ENCODE data around the gene LCN15. TPM values are rescaled to one million over a fixed set of nuclear protein-coding genes. Genes with fewer than 3 reads are reported as not detected.
A peak's percentile ranks its signal among the peaks of the same experiment; 100 is the strongest.

LCN15 gene
- total and polyA plus RNA-seq, 2 experiments from 2014 or later: 0.76 to 0.90 TPM

DNA sequence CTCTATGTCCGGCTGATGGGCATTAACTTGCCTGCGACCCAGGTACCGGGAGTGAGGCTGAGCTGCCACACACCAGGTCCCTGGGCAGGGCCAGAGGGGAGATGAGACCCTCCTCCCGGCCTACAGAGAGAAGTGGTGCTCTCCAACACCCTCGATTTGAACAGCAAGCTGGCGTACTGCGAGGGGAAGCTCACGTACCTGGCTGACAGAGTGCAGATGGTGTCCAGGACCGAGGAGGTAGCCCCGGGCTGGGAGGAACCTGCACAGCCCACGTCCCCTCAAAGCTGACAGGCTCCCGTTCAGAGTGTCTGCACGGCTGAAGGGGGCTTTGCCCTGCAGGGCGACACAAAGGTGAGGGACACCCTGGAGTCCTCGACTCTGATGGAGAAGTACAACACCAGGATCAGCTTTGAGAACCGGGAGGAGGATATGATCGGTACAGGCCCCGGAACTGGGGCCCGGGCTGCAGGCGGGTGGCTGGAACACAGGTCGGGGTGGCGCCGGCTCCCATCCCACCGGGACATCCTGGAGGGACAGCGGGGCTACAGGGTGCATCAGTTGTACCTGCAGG lies 42.4 kb upstream of the LCN15 start (continued):
- TF ChIP-seq, protein P1, sequence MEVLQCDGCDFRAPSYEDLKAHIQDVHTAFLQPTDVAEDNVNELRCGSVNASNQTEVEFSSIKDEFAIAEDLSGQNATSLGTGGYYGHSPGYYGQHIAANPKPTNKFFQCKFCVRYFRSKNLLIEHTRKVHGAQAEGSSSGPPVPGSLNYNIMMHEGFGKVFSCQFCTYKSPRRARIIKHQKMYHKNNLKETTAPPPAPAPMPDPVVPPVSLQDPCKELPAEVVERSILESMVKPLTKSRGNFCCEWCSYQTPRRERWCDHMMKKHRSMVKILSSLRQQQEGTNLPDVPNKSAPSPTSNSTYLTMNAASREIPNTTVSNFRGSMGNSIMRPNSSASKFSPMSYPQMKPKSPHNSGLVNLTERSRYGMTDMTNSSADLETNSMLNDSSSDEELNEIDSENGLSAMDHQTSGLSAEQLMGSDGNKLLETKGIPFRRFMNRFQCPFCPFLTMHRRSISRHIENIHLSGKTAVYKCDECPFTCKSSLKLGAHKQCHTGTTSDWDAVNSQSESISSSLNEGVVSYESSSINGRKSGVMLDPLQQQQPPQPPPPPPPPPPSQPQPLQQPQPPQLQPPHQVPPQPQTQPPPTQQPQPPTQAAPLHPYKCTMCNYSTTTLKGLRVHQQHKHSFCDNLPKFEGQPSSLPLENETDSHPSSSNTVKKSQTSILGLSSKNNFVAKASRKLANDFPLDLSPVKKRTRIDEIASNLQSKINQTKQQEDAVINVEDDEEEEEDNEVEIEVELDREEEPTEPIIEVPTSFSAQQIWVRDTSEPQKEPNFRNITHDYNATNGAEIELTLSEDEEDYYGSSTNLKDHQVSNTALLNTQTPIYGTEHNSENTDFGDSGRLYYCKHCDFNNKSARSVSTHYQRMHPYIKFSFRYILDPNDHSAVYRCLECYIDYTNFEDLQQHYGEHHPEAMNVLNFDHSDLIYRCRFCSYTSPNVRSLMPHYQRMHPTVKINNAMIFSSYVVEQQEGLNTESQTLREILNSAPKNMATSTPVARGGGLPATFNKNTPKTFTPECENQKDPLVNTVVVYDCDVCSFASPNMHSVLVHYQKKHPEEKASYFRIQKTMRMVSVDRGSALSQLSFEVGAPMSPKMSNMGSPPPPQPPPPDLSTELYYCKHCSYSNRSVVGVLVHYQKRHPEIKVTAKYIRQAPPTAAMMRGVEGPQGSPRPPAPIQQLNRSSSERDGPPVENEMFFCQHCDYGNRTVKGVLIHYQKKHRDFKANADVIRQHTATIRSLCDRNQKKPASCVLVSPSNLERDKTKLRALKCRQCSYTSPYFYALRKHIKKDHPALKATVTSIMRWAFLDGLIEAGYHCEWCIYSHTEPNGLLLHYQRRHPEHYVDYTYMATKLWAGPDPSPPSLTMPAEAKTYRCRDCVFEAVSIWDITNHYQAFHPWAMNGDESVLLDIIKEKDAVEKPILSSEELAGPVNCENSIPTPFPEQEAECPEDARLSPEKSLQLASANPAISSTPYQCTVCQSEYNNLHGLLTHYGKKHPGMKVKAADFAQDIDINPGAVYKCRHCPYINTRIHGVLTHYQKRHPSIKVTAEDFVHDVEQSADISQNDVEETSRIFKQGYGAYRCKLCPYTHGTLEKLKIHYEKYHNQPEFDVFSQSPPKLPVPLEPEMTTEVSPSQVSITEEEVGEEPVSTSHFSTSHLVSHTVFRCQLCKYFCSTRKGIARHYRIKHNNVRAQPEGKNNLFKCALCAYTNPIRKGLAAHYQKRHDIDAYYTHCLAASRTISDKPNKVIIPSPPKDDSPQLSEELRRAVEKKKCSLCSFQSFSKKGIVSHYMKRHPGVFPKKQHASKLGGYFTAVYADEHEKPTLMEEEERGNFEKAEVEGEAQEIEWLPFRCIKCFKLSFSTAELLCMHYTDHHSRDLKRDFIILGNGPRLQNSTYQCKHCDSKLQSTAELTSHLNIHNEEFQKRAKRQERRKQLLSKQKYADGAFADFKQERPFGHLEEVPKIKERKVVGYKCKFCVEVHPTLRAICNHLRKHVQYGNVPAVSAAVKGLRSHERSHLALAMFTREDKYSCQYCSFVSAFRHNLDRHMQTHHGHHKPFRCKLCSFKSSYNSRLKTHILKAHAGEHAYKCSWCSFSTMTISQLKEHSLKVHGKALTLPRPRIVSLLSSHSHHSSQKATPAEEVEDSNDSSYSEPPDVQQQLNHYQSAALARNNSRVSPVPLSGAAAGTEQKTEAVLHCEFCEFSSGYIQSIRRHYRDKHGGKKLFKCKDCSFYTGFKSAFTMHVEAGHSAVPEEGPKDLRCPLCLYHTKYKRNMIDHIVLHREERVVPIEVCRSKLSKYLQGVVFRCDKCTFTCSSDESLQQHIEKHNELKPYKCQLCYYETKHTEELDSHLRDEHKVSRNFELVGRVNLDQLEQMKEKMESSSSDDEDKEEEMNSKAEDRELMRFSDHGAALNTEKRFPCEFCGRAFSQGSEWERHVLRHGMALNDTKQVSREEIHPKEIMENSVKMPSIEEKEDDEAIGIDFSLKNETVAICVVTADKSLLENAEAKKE (CRISPR knock-in tag; IDR thresholded peaks at IDR 0.05): no peak
- TF ChIP-seq, protein P2, sequence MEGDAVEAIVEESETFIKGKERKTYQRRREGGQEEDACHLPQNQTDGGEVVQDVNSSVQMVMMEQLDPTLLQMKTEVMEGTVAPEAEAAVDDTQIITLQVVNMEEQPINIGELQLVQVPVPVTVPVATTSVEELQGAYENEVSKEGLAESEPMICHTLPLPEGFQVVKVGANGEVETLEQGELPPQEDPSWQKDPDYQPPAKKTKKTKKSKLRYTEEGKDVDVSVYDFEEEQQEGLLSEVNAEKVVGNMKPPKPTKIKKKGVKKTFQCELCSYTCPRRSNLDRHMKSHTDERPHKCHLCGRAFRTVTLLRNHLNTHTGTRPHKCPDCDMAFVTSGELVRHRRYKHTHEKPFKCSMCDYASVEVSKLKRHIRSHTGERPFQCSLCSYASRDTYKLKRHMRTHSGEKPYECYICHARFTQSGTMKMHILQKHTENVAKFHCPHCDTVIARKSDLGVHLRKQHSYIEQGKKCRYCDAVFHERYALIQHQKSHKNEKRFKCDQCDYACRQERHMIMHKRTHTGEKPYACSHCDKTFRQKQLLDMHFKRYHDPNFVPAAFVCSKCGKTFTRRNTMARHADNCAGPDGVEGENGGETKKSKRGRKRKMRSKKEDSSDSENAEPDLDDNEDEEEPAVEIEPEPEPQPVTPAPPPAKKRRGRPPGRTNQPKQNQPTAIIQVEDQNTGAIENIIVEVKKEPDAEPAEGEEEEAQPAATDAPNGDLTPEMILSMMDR (conservative IDR thresholded peaks at IDR 0.05; ENCODE audit: low read depth in 2 of 2): no peak
- TF ChIP-seq EZH2phosphoT487 (IDR thresholded peaks at IDR 0.05; ENCODE audit: unreplicated experiment) (no peak), JUNB (IDR thresholded peaks at IDR 0.05; ENCODE audit: unreplicated experiment) (no peak)

DNA sequence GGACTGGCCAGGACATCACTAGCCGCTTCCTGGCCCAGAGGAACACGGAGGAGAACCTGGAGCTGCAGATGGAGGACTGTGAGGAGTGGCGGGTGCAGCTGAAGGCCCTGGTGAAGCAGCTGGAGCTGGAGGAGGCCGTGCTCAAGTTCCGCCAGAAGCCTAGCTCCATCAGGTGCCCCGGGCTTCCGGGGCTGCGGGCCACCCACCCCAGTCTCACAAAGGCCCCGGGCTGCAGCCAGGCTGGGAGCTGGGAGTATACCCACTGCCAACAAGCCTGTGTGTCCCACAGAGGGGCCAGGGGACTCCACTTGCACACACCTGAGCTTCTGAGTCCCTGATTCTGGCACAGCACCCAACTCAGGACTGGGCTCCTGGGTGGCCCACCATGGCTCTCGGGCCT lies 41.7 kb upstream of the LCN15 start:
- peaks cover 23% of the 10 kb centered on the region for H3K4me1 Mint-ChIP-seq
- DNase-seq (ENCODE audit: low spot score) (no peak), ATAC-seq (no peak)
- Histone ChIP-seq H3K79me2 (replicated peaks; ENCODE audit: insufficient read depth) (peaks cover 27% of the 10 kb centered on the region), H3K9me2 (ENCODE audit: insufficient read depth) (no peaks in the 10 kb centered on the region), H2AFZ (no peak overlapping the region), H3K36me3 (ENCODE audit: insufficient read depth) (no peaks in the 10 kb centered on the region), H3K27me3 (ENCODE audit: insufficient read depth) (no peaks in the 10 kb centered on the region), H3K4me2 (no peak overlapping the region), H3F3A (replicated peaks; ENCODE audit: low read depth) (0 out of 2 replicates have a peak, but pooled peaks cover 6% of the 10 kb centered on the region), H4K20me1 (replicated peaks; ENCODE audit: insufficient read depth) (peaks cover 20% of the 10 kb centered on the region), H3K27ac (ENCODE audit: low read depth) (no peak overlapping the region), H3K4me1 (ENCODE audit: insufficient read depth) (peaks cover 11% of the 10 kb centered on the region; the same call in 1 of the 2 replicates), H3K4me3 (no peak overlapping the region)
- no peak overlapping the region for H3K27ac Mint-ChIP-seq
- H3K9me3 Mint-ChIP-seq: no peaks in the 10 kb centered on the region; the same call in 2 of the 3 replicates
- peak overlapping the region; percentile 88 for H3K4me3 Mint-ChIP-seq
- H3K27me3 Mint-ChIP-seq (ENCODE audit: insufficient read depth, low read depth, poor library complexity): peaks cover 31% of the 10 kb centered on the region
- H3K36me3 Mint-ChIP-seq (ENCODE audit: low read depth): peaks cover 24% of the 10 kb centered on the region
- TF ChIP-seq NANOG (IDR thresholded peaks at IDR 0.05; ENCODE audit: borderline replicate concordance) (no peak), ZNF114 (CRISPR knock-in tag; IDR thresholded peaks at IDR 0.05) (no peak), STAT1 (IDR thresholded peaks at IDR 0.05; ENCODE audit: unreplicated experiment) (no peak)
- TF ChIP-seq, protein P2 (conservative IDR thresholded peaks at IDR 0.05; ENCODE audit: low read depth in 2 of 2): no peak
